ENCODE data around the gene DYNLT2B.
A peak's percentile ranks its signal among the peaks of the same experiment; 100 is the strongest.
"Not testable (repeated sequence)": the region's sequence is repeated elsewhere in the genome, so short reads cannot be mapped to it uniquely, and the experiment has no call there.

The DYNLT2B gene
- long read RNA-seq, partial matches to known transcripts: 0 of 1 reads
- long read RNA-seq, other reads (novel, unspliced or antisense): 0 of 1 reads

DNA sequence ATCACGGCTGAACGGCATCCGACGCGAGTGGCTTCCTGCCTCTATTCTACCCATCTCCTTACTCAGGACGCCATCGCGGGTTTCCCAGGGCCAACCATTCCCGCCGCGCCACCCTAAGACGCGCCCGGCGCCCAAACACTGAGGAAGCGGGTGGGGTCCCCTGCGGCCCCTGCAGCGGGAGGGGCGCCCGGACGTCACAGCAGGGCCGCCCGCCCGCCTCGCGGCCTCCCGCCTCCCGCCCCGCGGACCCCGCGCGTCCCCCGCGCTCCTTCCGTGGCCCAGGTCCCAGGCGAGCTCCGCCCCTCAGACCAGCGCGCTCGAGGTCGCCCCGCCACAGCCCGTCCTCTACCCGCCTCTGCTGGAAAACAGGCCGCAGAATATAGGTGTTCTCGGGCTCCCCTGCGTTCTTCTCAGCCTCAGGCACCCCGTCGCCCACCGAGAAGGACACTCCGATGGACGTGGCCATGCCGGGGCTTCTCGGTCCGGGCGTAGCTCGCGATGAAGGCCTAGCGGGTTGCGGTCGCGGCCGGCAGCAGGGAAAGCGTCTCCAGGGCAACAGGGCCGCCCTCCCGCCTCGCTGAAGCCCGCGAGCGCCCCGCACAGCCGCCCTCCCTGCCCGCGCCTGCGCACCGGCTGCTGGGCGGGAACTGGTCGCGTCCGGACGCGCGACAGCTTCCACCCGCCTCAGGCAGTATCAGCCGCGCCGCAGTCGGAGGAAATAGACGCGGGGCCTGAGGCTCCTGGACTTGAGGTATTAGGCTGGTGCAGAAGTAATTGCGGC, at the start of gene DYNLT2B:
TSS of gene DYNLT2B (minus strand) at position 554 of the 781 bp plus-strand sequence. CDS start at position 466, 88 bp downstream.
- TF ChIP-seq REST (IDR thresholded peaks at IDR 0.05; ENCODE audit: insufficient replicate concordance, low read depth): peak; percentile 55
- TF ChIP-seq GABPA (IDR thresholded peaks at IDR 0.05; ENCODE audit: low read depth): no peak
- TF ChIP-seq SPI1 (IDR thresholded peaks at IDR 0.05; ENCODE audit: borderline replicate concordance, low read depth): no peak
- TF ChIP-seq, protein P1, sequence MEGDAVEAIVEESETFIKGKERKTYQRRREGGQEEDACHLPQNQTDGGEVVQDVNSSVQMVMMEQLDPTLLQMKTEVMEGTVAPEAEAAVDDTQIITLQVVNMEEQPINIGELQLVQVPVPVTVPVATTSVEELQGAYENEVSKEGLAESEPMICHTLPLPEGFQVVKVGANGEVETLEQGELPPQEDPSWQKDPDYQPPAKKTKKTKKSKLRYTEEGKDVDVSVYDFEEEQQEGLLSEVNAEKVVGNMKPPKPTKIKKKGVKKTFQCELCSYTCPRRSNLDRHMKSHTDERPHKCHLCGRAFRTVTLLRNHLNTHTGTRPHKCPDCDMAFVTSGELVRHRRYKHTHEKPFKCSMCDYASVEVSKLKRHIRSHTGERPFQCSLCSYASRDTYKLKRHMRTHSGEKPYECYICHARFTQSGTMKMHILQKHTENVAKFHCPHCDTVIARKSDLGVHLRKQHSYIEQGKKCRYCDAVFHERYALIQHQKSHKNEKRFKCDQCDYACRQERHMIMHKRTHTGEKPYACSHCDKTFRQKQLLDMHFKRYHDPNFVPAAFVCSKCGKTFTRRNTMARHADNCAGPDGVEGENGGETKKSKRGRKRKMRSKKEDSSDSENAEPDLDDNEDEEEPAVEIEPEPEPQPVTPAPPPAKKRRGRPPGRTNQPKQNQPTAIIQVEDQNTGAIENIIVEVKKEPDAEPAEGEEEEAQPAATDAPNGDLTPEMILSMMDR (IDR thresholded peaks at IDR 0.05; ENCODE audit: insufficient read depth, low read length): no peak
- TF ChIP-seq POLR2AphosphoS5 (IDR thresholded peaks at IDR 0.05; ENCODE audit: low read depth): peak; percentile 88
- Histone ChIP-seq H3K27ac (replicated peaks) (peak within 1 kb of the TSS; percentile 90), H3K4me3 (replicated peaks; ENCODE audit: insufficient read depth, low read length) (peak within 1 kb of the TSS; percentile 85), H3K27me3 (ENCODE audit: insufficient read depth, poor library complexity, severe bottlenecking) (no peaks in the 10 kb centered on the region)
- peak; percentile 87 to 88 for DNase-seq (ENCODE audit: low read depth in 1 of 2, low spot score in 1 of 2)

- no peak overlapping the region; the same call in 1 of the 2 replicates for H3K27ac ChIP-seq (replicated peaks)
- no peaks in the 10 kb centered on the region for H3K27me3 ChIP-seq (ENCODE audit: insufficient read depth, poor library complexity, severe bottlenecking)
- DNase-seq (ENCODE audit: low read depth in 1 of 2, low spot score in 1 of 2): no peak
- no peak overlapping the region for H3K4me3 ChIP-seq (replicated peaks; ENCODE audit: insufficient read depth, low read length)
- no peak for TF ChIP-seq REST (IDR thresholded peaks at IDR 0.05; ENCODE audit: insufficient replicate concordance, low read depth)
- TF ChIP-seq POLR2AphosphoS5 (IDR thresholded peaks at IDR 0.05; ENCODE audit: low read depth): no peak
- TF ChIP-seq GABPA (IDR thresholded peaks at IDR 0.05; ENCODE audit: low read depth): no peak
- TF ChIP-seq, protein P1 (IDR thresholded peaks at IDR 0.05; ENCODE audit: insufficient read depth, low read length): no peak
- TF ChIP-seq SPI1 (IDR thresholded peaks at IDR 0.05; ENCODE audit: borderline replicate concordance, low read depth): no peak
Measured at GRCh38 chr3:196365736-196366135, 47.7 kb upstream of the DYNLT2B start.

DNA sequence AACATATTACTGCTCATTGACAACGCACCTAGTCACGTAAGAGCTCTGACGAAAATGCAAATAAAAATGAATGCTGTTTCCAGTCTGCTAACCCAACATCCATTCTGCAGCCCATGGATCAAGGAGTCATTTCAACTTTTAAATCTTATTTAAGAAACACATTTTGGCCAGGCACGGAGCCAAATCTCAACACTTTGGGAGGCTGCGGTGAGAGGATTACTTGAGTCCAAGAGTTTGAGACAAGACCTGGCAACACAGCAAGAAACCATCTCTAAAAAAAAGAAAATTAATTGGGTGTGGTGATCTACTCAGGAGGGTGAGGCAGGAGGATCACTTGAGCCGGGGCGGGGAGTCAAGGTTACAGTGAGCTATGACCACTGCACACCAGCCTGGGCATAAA, 42.5 kb upstream of the DYNLT2B start:
- TF ChIP-seq GABPA (IDR thresholded peaks at IDR 0.05; ENCODE audit: low read depth) (no peak), POLR2AphosphoS5 (IDR thresholded peaks at IDR 0.05; ENCODE audit: low read depth) (no peak), SPI1 (IDR thresholded peaks at IDR 0.05; ENCODE audit: borderline replicate concordance, low read depth) (no peak), REST (IDR thresholded peaks at IDR 0.05; ENCODE audit: insufficient replicate concordance, low read depth) (no peak)
- TF ChIP-seq, protein P1 (IDR thresholded peaks at IDR 0.05; ENCODE audit: insufficient read depth, low read length): no peak
- Histone ChIP-seq H3K4me3 (replicated peaks; ENCODE audit: insufficient read depth, low read length) (no peak overlapping the region), H3K27me3 (ENCODE audit: insufficient read depth, poor library complexity, severe bottlenecking) (no peaks in the 10 kb centered on the region), H3K27ac (replicated peaks) (no peak overlapping the region)
- no peak for DNase-seq (ENCODE audit: low read depth in 1 of 2, low spot score in 1 of 2)

DNA sequence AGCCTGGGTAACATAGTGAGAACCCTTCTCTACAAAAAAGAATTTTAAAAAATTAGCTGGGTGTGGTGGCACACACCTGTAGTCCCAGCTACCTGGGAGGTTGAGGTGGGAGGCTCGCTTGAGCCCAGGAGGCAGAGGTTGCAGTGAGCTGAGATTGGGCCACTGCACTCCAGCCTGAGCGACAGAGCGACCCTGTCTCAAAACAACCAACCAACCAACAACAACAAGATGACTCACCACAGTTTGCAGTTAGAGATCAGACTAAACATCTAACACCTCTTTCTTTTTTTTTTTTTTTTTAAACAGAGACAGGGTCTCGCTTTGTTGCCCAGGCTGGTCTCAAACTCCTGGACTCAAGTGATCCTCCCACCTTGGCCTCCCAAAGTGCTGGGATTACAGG, 40.5 kb upstream of the DYNLT2B start:
- not testable (repeated sequence) for DNase-seq (ENCODE audit: low read depth in 1 of 2, low spot score in 1 of 2); H3K4me3 ChIP-seq (replicated peaks; ENCODE audit: insufficient read depth, low read length); H3K27ac ChIP-seq (replicated peaks); H3K27me3 ChIP-seq (ENCODE audit: insufficient read depth, poor library complexity, severe bottlenecking)
